Peyer's patch (tissue), 4 donors: ENCODE data around the gene NDUFAF5.

Experiments used
- CTCF ChIP-seq, 6 experiments: fragments of 450-650 bp in 4 of 6; fragments of 200-600 bp in 2 of 6; sonication (generic) in 1 of 6; IDR thresholded peaks; one replicate each; pipeline ENCODE4 v1.5.1; 2017 to 2019; ENCODE audit warnings: antibody characterized with exemption in 6 of 6, mild to moderate bottlenecking in 3 of 6, moderate library complexity in 1 of 6
- POLR2A ChIP-seq, 2 donors: fragments of 450-650 bp; IDR thresholded peaks; one replicate each; pipeline ENCODE4 v1.5.1; 2017; ENCODE audit warnings: antibody characterized with exemption in 2 of 2, mild to moderate bottlenecking in 2 of 2, moderate library complexity in 2 of 2

GRCh38 chr20:13745784-13746183 is 39.0 kb upstream of the NDUFAF5 start:
- TF ChIP-seq CTCF (IDR thresholded peaks at IDR 0.05): no peak
- no peak for TF ChIP-seq POLR2A (IDR thresholded peaks at IDR 0.05)
